Measurements from ENCODE around the gene PEX14. TPM values are rescaled to one million over a fixed set of nuclear protein-coding genes. Genes with fewer than 3 reads are reported as not detected.

PEX14 gene
- total RNA-seq, 2 donors from 2014 or later: 24.3 to 26.0 TPM

GRCh38 chr1:10661453-10661852 is 186.7 kb downstream of the PEX14 start:
- no peak for TF ChIP-seq CTCF (conservative IDR thresholded peaks at IDR 0.05)
- no peaks in the 10 kb centered on the region for H3K27me3 ChIP-seq (ENCODE audit: control insufficient read depth, insufficient read depth, low read length, poor library complexity, severe bottlenecking)
- H3K9me3 ChIP-seq (ENCODE audit: control insufficient read depth, low read length): no peaks in the 10 kb centered on the region
- H3K4me3 ChIP-seq (ENCODE audit: low read length): no peak overlapping the region
- WGBS, 2 experiments (ENCODE audit: insufficient coverage in 1 of 2, insufficient read length in 1 of 2): 91 to 96% methylated on average over 5 of the region's 5 CpGs
- no peak overlapping the region for H3K27ac ChIP-seq (ENCODE audit: low read depth, low read length)
- no peak for DNase-seq
- Mint-ChIP-seq H3K36me3 (ENCODE audit: low read depth) (no peaks in the 10 kb centered on the region), H3K4me3 (no peak overlapping the region), H3K27me3 (ENCODE audit: insufficient read depth) (no peaks in the 10 kb centered on the region), H3K4me1 (peaks cover 6% of the 10 kb centered on the region), H3K27ac (no peak overlapping the region), H3K9me3 (no peaks in the 10 kb centered on the region)
- H3K9ac ChIP-seq (ENCODE audit: extremely low read depth, low read length, poor library complexity, severe bottlenecking): no peak overlapping the region
- peaks cover 7% of the 10 kb centered on the region for H3K4me1 ChIP-seq (ENCODE audit: control insufficient read depth, insufficient read depth, low read length)
- H3K36me3 ChIP-seq (ENCODE audit: control insufficient read depth, insufficient read depth, low read length): no peaks in the 10 kb centered on the region

- DNase-seq: no peak
- Histone ChIP-seq H3K27me3 (ENCODE audit: control insufficient read depth, insufficient read depth, low read length, poor library complexity, severe bottlenecking) (no peaks in the 10 kb centered on the region), H3K27ac (ENCODE audit: low read depth, low read length) (no peak overlapping the region), H3K36me3 (ENCODE audit: control insufficient read depth, insufficient read depth, low read length) (no peaks in the 10 kb centered on the region), H3K4me3 (ENCODE audit: low read length) (no peak overlapping the region), H3K9ac (ENCODE audit: extremely low read depth, low read length, poor library complexity, severe bottlenecking) (no peak overlapping the region), H3K4me1 (ENCODE audit: control insufficient read depth, insufficient read depth, low read length) (peaks cover 7% of the 10 kb centered on the region), H3K9me3 (ENCODE audit: control insufficient read depth, low read length) (no peaks in the 10 kb centered on the region)
- Mint-ChIP-seq H3K4me1 (peaks cover 6% of the 10 kb centered on the region), H3K27me3 (ENCODE audit: insufficient read depth) (no peaks in the 10 kb centered on the region), H3K27ac (no peak overlapping the region), H3K36me3 (ENCODE audit: low read depth) (no peaks in the 10 kb centered on the region), H3K4me3 (no peak overlapping the region), H3K9me3 (no peaks in the 10 kb centered on the region)
- no peak for TF ChIP-seq CTCF (conservative IDR thresholded peaks at IDR 0.05)
- WGBS, 2 experiments (ENCODE audit: insufficient coverage in 1 of 2, insufficient read length in 1 of 2): 95 to 96% methylated on average over 8 of the region's 8 CpGs
Observed at GRCh38 chr1:10662090-10662688, 187.4 kb downstream of the PEX14 start.

- Mint-ChIP-seq H3K27ac (peak overlapping the region; percentile 8), H3K36me3 (ENCODE audit: low read depth) (no peaks in the 10 kb centered on the region), H3K4me1 (peaks cover 6% of the 10 kb centered on the region), H3K4me3 (no peak overlapping the region), H3K9me3 (no peaks in the 10 kb centered on the region), H3K27me3 (ENCODE audit: insufficient read depth) (no peaks in the 10 kb centered on the region)
- no peak overlapping the region for H3K4me3 ChIP-seq (ENCODE audit: low read length)
- H3K9me3 ChIP-seq (ENCODE audit: control insufficient read depth, low read length): no peaks in the 10 kb centered on the region
- H3K4me1 ChIP-seq (ENCODE audit: control insufficient read depth, insufficient read depth, low read length): peaks cover 7% of the 10 kb centered on the region
- DNase-seq: no peak
- no peaks in the 10 kb centered on the region for H3K27me3 ChIP-seq (ENCODE audit: control insufficient read depth, insufficient read depth, low read length, poor library complexity, severe bottlenecking)
- H3K9ac ChIP-seq (ENCODE audit: extremely low read depth, low read length, poor library complexity, severe bottlenecking): no peak overlapping the region
- H3K27ac ChIP-seq (ENCODE audit: low read depth, low read length): no peak overlapping the region
- no peaks in the 10 kb centered on the region for H3K36me3 ChIP-seq (ENCODE audit: control insufficient read depth, insufficient read depth, low read length)
- WGBS, 2 experiments (ENCODE audit: insufficient coverage in 1 of 2, insufficient read length in 1 of 2): 82 to 87% methylated on average over 14 to 26 of the region's 26 CpGs
- TF ChIP-seq CTCF (conservative IDR thresholded peaks at IDR 0.05): no peak
Observed at GRCh38 chr1:10662824-10663677, 188.3 kb downstream of the PEX14 start.

All from endodermal cell (in vitro differentiated cells).